Lower leg skin (tissue), 3 donors: ENCODE measurements around the gene SLC16A13.

ENCODE experiments used
- CTCF ChIP-seq, 3 donors: fragments of 450-650 bp; IDR thresholded peaks; one replicate each; pipeline ENCODE4 v1.5.1; 2016; ENCODE audit warnings: antibody characterized with exemption in 3 of 3, mild to moderate bottlenecking in 3 of 3, moderate library complexity in 2 of 3
- POLR2A ChIP-seq, 2 donors: fragments of 450-650 bp; IDR thresholded peaks; one replicate each; pipeline ENCODE4 v1.6.1; 2016 to 2017; ENCODE audit warnings: antibody characterized with exemption in 2 of 2, mild to moderate bottlenecking in 1 of 2, moderate library complexity in 1 of 2

- no peak for TF ChIP-seq CTCF (IDR thresholded peaks at IDR 0.05)
- TF ChIP-seq POLR2A (IDR thresholded peaks at IDR 0.05), result no peak
Observed at GRCh38 chr17:6996256-6997011, 39.4 kb upstream of the SLC16A13 start.
